Endothelial cell of umbilical vein (primary cell): ENCODE data around the gene MISP. TPM values are rescaled to one million over a fixed set of nuclear protein-coding genes. Genes with fewer than 3 reads are reported as not detected.

Source experiments
- BruUV-seq: library from RNA; stranded (reverse); fragments of 400-500 nt; replicated peaks from 2 replicates; lab custom pipeline; 2021; lab: Mats Ljungman, UMichigan
- CTCF ChIA-PET: fragments of 300-600, 350-600 bp; sonication (Branson Sonifier 250); formaldehyde crosslinking; loops from one replicate; lab custom pipeline; 2021; ENCODE audit warnings: antibody characterized with exemption, inconsistent platforms; lab: Charles Lee
- POLR2A ChIA-PET: fragments of 300-600, 350-600 bp; sonication (Branson Sonifier 250); formaldehyde crosslinking; loops from one replicate; lab custom pipeline; 2021; ENCODE audit warnings: antibody characterized with exemption, inconsistent platforms; lab: Charles Lee
- DNase-seq: peaks from one replicate; pipeline ENCODE4 v3.0.0-alpha.2; 2011; ENCODE audit warnings: low read depth, low spot score
- FAIRE-seq: peaks from 2 replicates; lab custom pipeline; 2011; peaks lifted over from hg19 to GRCh38; lab: Jason Lieb, UNC
- H2AFZ ChIP-seq: 2 replicates; pipeline ENCODE4 v1.6.0; 2012; ENCODE audit warnings: low read depth, low read length, control low read depth, inconsistent platforms
- H3K27ac ChIP-seq: 2 replicates; pipeline ENCODE4 v1.5.1; 2011; ENCODE audit warnings: low read depth, mild to moderate bottlenecking, control low read depth, low read length, moderate library complexity; ENCODE audit not compliant: insufficient read depth
- H3K27me3 ChIP-seq, 2 experiments: 2 replicates each; pipeline versions ENCODE4 v1.6.0 to v1.6.1; 2011; ENCODE audit warnings: low read length in 2 of 2, mixed read lengths in 1 of 2; ENCODE audit not compliant: control insufficient read depth in 2 of 2, insufficient read depth in 2 of 2
- H3K36me3 ChIP-seq, 2 experiments: 2 replicates in 1 of 2; 3 replicates in 1 of 2; pipeline ENCODE4 v1.5.1; 2011; ENCODE audit warnings: low read length in 2 of 2, mild to moderate bottlenecking in 1 of 2, moderate library complexity in 1 of 2; ENCODE audit not compliant: control insufficient read depth in 2 of 2, insufficient read depth in 2 of 2; ENCODE audit errors: extremely low read depth in 1 of 2
- H3K4me1 ChIP-seq: 3 replicates; pipeline ENCODE4 v1.5.1; 2011; ENCODE audit warnings: mild to moderate bottlenecking, low read length; ENCODE audit not compliant: control insufficient read depth, insufficient read depth; ENCODE audit errors: extremely low read depth
- H3K4me2 ChIP-seq: 2 replicates; pipeline ENCODE4 v1.6.1; 2011; ENCODE audit warnings: low read length, control low read depth, mixed read lengths; ENCODE audit not compliant: insufficient read depth
- H3K4me3 ChIP-seq, 3 experiments: fragments of 200-600 bp in 1 of 3; sonication (generic), shearing (Covaris generic) in 1 of 3; replicated peaks in 1 of 3; 2 replicates each; pipeline ENCODE4 v1.5.1; 2011 to 2016; ENCODE audit warnings: control low read depth in 3 of 3, low read length in 3 of 3, mild to moderate bottlenecking in 2 of 3, inconsistent platforms in 1 of 3, low read depth in 1 of 3, moderate library complexity in 1 of 3; ENCODE audit not compliant: insufficient read depth in 1 of 3
- H3K79me2 ChIP-seq: 2 replicates; pipeline ENCODE4 v1.6.0; 2012; ENCODE audit warnings: low read length, inconsistent platforms; ENCODE audit not compliant: control insufficient read depth, insufficient read depth
- H3K9ac ChIP-seq: replicated peaks from 2 replicates; pipeline ENCODE3; 2011; ENCODE audit warnings: low read length, control low read depth; ENCODE audit not compliant: insufficient read depth; ENCODE audit errors: extremely low read depth
- H3K9me1 ChIP-seq: replicated peaks from 3 replicates; pipeline ENCODE4 v1.6.0; 2011; ENCODE audit warnings: mild to moderate bottlenecking, low read length; ENCODE audit not compliant: control insufficient read depth, insufficient read depth; ENCODE audit errors: extremely low read depth
- H3K9me3 ChIP-seq: replicated peaks from 2 replicates; pipeline ENCODE4 v1.5.1; 2012; ENCODE audit warnings: low read length, inconsistent platforms; ENCODE audit not compliant: control insufficient read depth, insufficient read depth
- H4K20me1 ChIP-seq: replicated peaks from 2 replicates; pipeline ENCODE3; 2011; ENCODE audit warnings: mild to moderate bottlenecking, low read length; ENCODE audit not compliant: control insufficient read depth, insufficient read depth; ENCODE audit errors: extremely low read depth
- EZH2 ChIP-seq: IDR thresholded peaks from 2 replicates; pipeline ENCODE4 v1.6.1; 2012; ENCODE audit warnings: borderline replicate concordance, low read depth, mild to moderate bottlenecking, moderate library complexity, low read length, inconsistent platforms; ENCODE audit not compliant: severe bottlenecking
- FOS ChIP-seq: IDR thresholded peaks from 2 replicates; pipeline ENCODE4 v1.6.1; 2011; ENCODE audit warnings: mild to moderate bottlenecking, low read length, moderate library complexity, borderline replicate concordance; ENCODE audit not compliant: insufficient read depth
- GATA2 ChIP-seq: IDR thresholded peaks from 2 replicates; pipeline ENCODE4 v1.7.0; 2011; ENCODE audit warnings: low read depth, mild to moderate bottlenecking, moderate library complexity, mixed read lengths, low read length; ENCODE audit not compliant: insufficient read length, insufficient read depth
- JUN ChIP-seq: IDR thresholded peaks from 2 replicates; pipeline ENCODE4 v1.6.1; 2011; ENCODE audit warnings: borderline replicate concordance, low read depth; ENCODE audit not compliant: insufficient read length, insufficient read depth
- MYC ChIP-seq: IDR thresholded peaks from one replicate; pipeline ENCODE4 v1.6.1; 2011; ENCODE audit warnings: mild to moderate bottlenecking, low read depth, low read length
- POLR2A ChIP-seq: IDR thresholded peaks from 2 replicates; pipeline ENCODE4 v1.6.1; 2012; ENCODE audit warnings: low read depth, mild to moderate bottlenecking, control low read depth, low read length
- POLR2AphosphoS5 ChIP-seq: IDR thresholded peaks from 2 replicates; pipeline ENCODE4 v1.6.1; 2012; ENCODE audit warnings: low read depth, mild to moderate bottlenecking, control low read depth, low read length, moderate library complexity; ENCODE audit not compliant: insufficient read depth
- dilution Hi-C: fragments of 300-500 bp; cut with MboI; formaldehyde crosslinking; loops from one replicate; pipeline ENCODE4 v1.15.0; 2019; ENCODE audit warnings: low sequenced_read_pairs; ENCODE audit not compliant: extremely low pct_ligation_motif_present
- intact Hi-C: fragments of 100-400 bp; cut with micrococcal nuclease; formaldehyde crosslinking; loops from one replicate; pipeline ENCODE4 v1.10.0; 2022
- polyA plus RNA-seq, 4 experiments: library from polyadenylated mRNA; depleted of rRNA in 3 of 4; stranded (reverse) in 3 of 4; unstranded in 1 of 4; fragments of >200 nt; gene quantifications; 2 replicates each; pipeline versions ENCODE4 v1.2.1 to v1.2.3, GENCODE V29; 2011 to 2012; ENCODE audit warnings: missing spikeins in 1 of 4
- total RNA-seq: library from RNA; stranded (reverse); gene quantifications from 2 replicates; pipeline ENCODE4 v1.2.3, GENCODE V29; 2021
- TF ChIP-seq, protein P1 (sequence below), 2 donors: IDR thresholded peaks; 1 replicate in 1 of 2; 2 replicates in 1 of 2; pipeline ENCODE4 v1.5.1; 2011; ENCODE audit warnings: low read length in 2 of 2, mild to moderate bottlenecking in 2 of 2, moderate library complexity in 2 of 2, control low read depth in 1 of 2, inconsistent platforms in 1 of 2, low read depth in 1 of 2; ENCODE audit not compliant: insufficient read depth in 1 of 2; ENCODE audit errors: extremely low read depth in 1 of 2
- TF ChIP-seq, protein P2 (sequence below): IDR thresholded peaks from 2 replicates; pipeline ENCODE4 v1.6.1; 2011; ENCODE audit not compliant: insufficient read depth, insufficient read length

The MISP gene
- total and polyA plus RNA-seq, 2 donors (not counting 3 experiments of a cell fraction or from before 2014, with no cell fraction given) = not detected

DNA sequence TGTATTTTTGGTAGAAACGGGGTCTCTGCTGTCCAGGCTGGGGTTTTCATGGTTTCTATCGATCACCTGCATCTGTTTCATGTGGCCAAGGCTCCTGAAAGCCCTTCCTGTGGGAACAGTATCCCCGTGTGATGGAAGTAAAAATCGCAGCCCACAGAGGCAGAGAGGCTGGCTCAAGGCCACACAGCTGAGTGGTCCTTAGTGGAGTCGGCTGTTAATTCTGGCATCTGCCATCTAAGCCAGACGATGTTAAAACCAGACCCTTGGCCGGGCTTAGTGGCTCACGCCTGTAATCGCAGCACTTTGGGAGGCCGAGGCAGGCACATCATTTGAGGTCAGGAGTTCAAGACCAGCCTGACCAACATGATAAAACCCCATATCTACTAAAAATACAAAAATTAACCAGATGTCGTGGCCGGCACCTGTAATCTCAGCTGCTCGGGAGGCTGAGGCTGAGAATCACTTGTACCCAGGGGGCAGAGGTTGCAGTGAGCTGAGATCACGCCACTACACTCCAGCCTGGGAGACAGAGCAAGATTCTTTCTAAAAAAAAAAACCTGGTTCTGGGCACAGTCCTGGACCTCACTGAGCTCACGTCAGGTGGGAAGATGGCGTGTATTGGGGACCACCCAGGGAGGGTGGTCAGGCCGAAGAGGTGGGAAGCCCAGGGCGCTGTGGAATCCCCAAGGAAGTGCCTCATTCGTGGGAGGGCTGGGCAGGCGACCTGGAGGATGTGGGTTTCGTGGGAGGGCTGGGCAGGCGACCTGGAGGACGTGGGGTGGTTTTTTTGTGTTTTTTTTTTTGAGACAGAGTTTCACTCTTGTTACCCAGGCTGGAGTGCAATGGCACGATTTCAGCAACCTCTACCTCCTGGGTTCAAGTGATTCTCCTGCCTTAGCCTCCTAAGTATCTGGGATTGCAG lies 18.5 kb upstream of the MISP start:
- no peak overlapping the region for H2AFZ ChIP-seq
- H3K36me3 ChIP-seq = no peaks in the 10 kb centered on the region
- DNase-seq (no peak), FAIRE-seq (no peak)
- H3K27me3 ChIP-seq = no peaks in the 10 kb centered on the region
- H3K4me1 ChIP-seq = peaks cover 8% of the 10 kb centered on the region
- intact Hi-C loops = no loop called here
- no peak overlapping the region for H3K4me2 ChIP-seq
- H3K9me1 ChIP-seq = no peaks in the 10 kb centered on the region
- no TSS peak for BruUV-seq
- no peak overlapping the region for H3K4me3 ChIP-seq
- no peaks in the 10 kb centered on the region for H4K20me1 ChIP-seq
- H3K9ac ChIP-seq = no peak overlapping the region
- dilution Hi-C loops = no loop called here
- ChIA-PET CTCF (interaction anchor here (0.6 to 2.3 kb wide), 8 partner anchors 8 to 155 kb away, joined by 3 to 7 read pairs (median 3); partner anchors contain the start of gene RNF126), POLR2A (no interaction called here)
- H3K79me2 ChIP-seq = no peaks in the 10 kb centered on the region
- no peaks in the 10 kb centered on the region for H3K9me3 ChIP-seq
- TF ChIP-seq MYC (no peak), EZH2 (no peak), GATA2 (no peak), FOS (no peak), POLR2AphosphoS5 (no peak), JUN (no peak), POLR2A (no peak)
- TF ChIP-seq, protein P1, sequence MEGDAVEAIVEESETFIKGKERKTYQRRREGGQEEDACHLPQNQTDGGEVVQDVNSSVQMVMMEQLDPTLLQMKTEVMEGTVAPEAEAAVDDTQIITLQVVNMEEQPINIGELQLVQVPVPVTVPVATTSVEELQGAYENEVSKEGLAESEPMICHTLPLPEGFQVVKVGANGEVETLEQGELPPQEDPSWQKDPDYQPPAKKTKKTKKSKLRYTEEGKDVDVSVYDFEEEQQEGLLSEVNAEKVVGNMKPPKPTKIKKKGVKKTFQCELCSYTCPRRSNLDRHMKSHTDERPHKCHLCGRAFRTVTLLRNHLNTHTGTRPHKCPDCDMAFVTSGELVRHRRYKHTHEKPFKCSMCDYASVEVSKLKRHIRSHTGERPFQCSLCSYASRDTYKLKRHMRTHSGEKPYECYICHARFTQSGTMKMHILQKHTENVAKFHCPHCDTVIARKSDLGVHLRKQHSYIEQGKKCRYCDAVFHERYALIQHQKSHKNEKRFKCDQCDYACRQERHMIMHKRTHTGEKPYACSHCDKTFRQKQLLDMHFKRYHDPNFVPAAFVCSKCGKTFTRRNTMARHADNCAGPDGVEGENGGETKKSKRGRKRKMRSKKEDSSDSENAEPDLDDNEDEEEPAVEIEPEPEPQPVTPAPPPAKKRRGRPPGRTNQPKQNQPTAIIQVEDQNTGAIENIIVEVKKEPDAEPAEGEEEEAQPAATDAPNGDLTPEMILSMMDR (IDR thresholded peaks at IDR 0.05; ENCODE audit: extremely low read depth in 1 of 2, insufficient read depth in 1 of 2, low read depth in 1 of 2, low read length in 2 of 2) = no peak
- TF ChIP-seq, protein P2, sequence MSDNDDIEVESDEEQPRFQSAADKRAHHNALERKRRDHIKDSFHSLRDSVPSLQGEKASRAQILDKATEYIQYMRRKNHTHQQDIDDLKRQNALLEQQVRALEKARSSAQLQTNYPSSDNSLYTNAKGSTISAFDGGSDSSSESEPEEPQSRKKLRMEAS = no peak
- no peak overlapping the region for H3K27ac ChIP-seq
